GM18502 (cell line): ENCODE measurements around the gene MYOC.
"Not testable (repeated sequence)": the region's sequence is repeated elsewhere in the genome, so short reads cannot be mapped to it uniquely, and the experiment has no call there.

ENCODE experiments used
- ATAC-seq: cut with Tn5 transposase; IDR thresholded peaks from one replicate; pipeline ENCODE4 v1.9.1; 2021; ENCODE audit warnings: mild to moderate bottlenecking; ENCODE audit not compliant: unreplicated experiment, poor library complexity

The MYOC gene

GRCh38 chr1:171654201-171654941 is 1.9 kb upstream of the MYOC start:
- ATAC-seq: no peak

DNA sequence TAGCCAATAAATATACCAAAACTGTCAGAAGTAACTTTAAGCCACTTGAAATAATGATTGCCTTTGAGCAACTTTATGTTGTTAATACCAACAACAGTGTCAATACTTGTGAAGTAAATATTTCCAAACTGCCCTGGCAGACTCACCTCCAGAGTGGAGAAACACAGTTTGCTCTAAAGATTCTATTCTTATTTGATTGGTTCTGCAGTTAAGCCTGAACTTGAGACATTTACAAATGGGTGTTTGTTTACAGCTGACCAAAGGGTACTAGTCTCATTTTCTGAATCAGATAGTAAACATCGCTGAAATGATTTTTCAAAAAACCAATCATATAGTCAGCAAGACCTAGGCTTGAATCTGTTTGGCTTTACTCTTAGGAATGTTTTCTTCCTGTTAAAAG is 1.3 kb upstream of the MYOC start:
- no peak for ATAC-seq

DNA sequence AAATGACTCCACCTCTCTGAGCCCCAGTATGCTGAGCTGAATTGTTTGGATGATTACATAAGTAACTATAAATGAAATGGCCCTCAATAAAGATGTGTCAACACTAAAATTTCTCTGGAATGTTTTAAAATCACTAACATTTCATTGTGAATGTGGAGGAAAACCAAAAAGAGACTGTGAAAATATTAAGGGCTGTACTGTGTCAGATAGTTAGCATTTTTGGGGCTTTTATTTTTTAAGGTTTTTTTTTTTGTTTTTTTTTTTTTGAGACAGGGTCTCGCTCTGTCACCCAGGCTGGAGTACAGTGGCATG is 6.3 kb downstream of the MYOC start:
- no peak for ATAC-seq

GRCh38 chr1:171645553-171646248 is 6.8 kb downstream of the MYOC start:
- ATAC-seq: no peak

DNA sequence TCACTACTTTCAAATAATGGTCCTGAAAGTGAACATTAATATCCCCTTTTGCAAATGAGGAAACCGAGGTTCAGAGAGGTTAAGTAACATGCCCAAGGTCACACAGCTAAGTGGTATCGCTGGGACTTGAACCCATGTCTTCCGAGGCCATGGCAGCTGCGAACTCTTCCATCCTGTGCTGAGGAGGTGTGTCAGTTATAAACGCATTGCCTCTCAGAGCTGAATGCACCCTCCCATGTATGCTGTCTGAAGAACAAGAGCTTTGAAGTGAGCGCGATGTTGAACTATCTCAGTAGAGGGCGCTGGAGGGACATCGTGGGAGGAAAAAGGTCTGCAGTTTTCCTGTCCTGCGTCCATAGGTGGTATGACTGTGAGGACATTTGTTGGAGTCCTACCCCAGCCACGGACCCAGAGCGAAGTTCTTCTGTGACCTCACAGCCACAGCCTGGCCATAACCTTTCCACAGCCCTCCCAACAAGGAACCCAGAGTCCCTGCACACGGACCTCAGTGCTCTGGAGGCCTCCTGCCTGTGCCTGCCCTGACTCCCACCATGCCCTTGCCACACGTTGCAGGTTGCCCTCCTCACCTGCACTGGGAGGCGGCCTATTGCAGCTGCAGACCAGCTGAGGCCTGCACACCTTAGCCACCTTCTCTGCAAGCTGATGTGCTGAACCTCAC is 7.5 kb downstream of the MYOC start:
- no peak for ATAC-seq

- no peak for ATAC-seq
Observed at GRCh38 chr1:171643156-171643555, 9.3 kb downstream of the MYOC start.

DNA sequence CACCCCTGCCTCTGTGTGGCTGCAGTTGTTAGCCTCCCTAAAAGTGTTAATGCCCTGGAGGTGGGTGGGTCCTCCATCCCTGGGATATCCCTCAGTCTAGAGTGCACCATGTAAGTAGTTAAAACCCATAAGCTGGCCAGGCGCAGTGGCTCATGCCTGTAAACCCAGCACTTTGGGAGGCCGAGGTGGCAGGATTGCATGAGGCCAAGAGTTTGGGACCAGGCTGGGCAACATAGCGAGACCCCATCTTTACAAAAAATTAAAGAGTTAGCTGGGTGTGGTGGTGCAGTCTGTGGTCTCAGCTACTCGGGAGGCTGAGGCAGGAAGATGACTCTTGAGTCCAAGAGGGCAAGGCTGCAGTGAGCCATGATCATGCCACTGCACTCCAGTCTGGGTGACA is 10.3 kb downstream of the MYOC start:
- no peak for ATAC-seq

DNA sequence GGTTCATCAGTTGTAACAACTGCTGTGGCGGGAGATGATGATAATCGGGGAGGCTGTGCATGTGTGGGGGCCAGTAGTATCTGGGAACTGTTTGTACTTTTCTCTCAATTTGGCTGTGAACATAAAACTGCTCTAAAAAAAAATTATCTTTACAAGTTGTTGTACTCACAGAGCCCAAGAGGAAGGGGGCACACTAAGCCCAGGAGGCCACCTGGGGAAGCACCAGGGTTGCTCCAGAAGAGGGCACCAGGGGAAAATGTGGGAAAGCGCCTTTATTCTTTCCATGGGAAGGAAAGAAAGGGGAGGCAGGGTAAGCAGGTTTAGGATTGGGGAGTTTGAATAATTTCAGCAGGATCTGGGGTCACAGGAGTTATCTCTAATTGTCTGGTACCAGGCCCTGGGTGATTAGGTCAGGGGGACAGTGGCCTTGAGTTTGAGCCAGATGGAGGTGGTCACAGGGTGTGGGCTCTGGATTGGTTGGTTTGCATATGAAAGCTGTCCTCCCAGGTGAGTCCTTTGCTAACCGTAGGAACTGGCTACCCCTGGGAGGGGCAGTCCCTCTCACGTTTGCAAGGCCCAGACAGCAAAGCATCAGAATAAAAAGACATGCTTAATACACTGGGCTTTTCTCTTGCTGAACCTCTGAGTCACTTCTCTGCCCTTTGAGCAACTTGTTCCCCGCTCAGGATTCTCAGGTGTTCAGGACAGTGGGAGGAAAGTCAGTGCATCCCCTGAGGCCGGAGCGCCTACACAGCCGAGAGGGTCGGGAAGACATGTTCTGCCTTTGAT is 11.2 kb downstream of the MYOC start:
- ATAC-seq: no peak

DNA sequence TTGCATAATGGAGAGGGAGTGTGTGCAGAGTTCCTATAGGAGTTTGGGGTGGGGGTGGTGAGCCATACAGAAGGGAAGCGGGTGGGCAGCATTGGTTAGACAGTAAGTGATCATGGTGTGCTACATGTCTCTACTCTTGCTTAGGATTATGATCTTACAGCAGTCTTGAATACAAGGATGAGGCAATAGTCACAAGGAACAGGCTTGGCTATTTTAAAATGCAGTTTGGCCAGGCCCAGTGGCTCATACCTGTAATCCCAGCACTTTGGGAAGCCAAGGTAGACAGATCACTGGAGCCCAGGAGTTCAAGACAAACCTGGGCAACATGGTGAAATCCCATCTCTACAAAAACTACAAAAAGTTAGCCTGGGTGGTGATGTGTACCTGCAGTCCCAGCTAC is 12.3 kb downstream of the MYOC start:
- ATAC-seq: no peak

GRCh38 chr1:171637928-171638576 is 14.4 kb downstream of the MYOC start:
- ATAC-seq: no peak

- ATAC-seq: no peak
Observed at GRCh38 chr1:171636141-171636540, 16.3 kb downstream of the MYOC start.

DNA sequence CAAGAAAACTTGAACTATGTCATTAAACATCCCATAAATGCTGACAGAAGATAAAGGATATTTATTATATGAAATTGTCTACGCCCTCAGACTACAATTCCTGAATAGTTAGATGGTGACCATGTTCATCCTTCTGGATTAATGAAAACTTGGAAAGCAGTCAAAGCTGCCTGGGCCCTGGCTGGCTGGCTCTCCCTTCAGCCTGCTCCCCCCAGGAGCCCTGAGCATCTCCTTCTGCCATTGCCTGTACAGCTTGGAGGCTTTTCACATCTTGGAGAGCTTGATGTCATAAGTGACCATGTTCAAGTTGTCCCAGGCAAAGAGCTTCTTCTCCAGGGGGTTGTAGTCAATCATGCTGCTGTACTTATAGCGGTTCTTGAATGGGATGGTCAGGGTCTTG is 16.8 kb downstream of the MYOC start:
- ATAC-seq: no peak

- ATAC-seq: no peak
Observed at GRCh38 chr1:171628225-171628624, 24.3 kb downstream of the MYOC start.

DNA sequence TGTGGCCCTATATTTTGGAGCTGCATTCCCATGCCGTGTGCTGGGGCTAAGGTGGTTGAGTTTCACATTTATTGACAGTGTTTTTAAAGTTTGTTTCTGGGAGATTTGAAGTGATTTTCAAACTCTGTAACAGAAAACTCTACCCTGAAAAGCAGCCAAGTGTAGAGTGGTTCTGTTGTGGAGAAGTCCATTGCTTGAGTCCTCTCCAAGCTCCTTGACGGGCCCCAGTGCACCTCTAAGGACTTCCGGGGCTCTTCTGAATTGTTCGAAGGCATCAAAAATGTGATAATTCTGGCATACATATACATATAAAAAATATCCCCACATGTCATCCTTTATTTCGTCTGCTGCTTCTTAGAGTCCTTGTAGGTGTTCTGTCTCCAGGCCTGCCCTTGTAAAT is 25.5 kb downstream of the MYOC start:
- no peak for ATAC-seq

- no peak for ATAC-seq
Observed at GRCh38 chr1:171625225-171625624, 27.3 kb downstream of the MYOC start.

DNA sequence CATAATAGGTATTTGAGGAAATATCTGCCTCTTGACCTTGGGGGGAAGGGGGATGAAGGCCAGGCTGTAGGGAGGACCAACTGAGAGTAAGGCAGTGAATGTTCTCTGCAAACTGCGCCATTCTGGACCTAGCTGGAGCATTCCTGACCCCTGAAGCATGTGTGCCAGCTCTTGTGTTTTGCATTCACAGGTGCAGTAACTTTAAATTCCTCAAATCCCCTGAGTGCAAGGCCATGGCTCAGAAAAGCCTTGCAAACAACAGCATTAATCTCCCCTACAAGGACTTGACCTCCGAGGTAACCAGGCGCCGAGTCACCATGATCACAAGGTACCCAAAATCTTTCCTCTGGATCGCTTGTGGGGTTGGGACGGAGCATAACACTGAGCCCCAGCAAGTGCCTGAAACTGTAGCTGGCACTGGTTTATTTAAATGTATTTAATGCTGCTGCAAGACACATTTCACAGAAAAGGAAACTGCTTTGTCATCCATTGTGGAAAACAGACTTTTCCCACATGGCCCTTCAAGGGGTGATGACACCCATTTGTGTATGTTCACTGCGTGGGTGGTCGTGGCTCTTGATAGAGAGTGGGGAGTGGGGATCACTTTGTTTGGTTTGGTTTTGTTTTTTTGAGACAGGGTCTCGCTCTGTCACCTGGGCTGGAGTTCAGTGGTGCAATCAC is 28.7 kb downstream of the MYOC start:
- ATAC-seq: no peak

DNA sequence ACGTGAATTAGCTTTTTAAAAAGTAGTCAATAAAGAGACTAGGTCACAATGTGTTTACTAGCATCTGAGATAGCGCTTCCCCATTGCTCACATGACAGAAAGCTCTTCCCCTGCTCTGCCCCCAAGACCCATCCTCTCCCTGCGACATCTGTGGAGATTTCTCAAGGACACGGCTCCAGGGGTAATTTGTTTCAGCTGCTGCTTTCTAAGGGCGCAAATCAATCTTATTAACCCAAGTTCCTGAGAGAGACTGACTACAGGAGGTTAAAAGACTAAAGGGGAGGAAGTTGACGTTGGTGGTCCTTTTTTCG is 30.4 kb downstream of the MYOC start, which contains the start of gene MYOCOS:
Gene MYOCOS, plus strand, starts transcription at position 92 of the 311 bp plus-strand sequence. CDS start 1,641 bp downstream, outside the sequence.
- no peak for ATAC-seq

DNA sequence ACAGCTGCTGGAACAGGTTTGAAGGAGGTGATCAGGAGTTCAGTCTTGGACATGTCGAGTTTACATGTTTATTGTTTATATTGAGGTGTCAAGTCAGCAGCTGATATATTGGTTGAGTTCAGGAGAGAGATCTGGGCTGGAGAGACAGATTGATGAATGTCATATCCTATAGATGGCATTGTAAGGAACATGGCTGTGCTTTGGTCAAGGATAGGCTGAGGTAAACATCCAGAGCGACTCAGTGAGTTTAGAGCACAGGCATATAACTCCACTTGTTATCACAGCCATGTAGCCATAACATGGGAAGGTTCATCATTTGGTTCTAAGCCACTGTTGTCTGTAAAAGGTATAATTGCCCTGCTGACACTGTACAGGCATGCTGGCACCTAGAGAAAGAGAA is 35.9 kb downstream of the MYOC start:
- no peak for ATAC-seq

- not testable (repeated sequence) for ATAC-seq
Observed at GRCh38 chr1:171615122-171615906, 37.2 kb downstream of the MYOC start.
